Measurements from ENCODE around the gene SLC9A9.

SLC9A9 gene

GRCh38 chr3:143271136-143271535, 577.1 kb downstream of the SLC9A9 start:
- TF ChIP-seq CTCF (conservative IDR thresholded peaks at IDR 0.05; ENCODE audit: low read depth, low read length): no peak
- no peak for DNase-seq (ENCODE audit: low read depth)

GRCh38 chr3:143269741-143270140, 578.5 kb downstream of the SLC9A9 start:
- no peak for TF ChIP-seq CTCF (conservative IDR thresholded peaks at IDR 0.05; ENCODE audit: low read depth, low read length)
- no peak for DNase-seq (ENCODE audit: low read depth)
- H3K4me3 ChIP-seq (ENCODE audit: low read depth, low read length): no peak overlapping the region

More at GRCh38 chr3:143271136-143271535, 577.1 kb downstream of the SLC9A9 start:
- no peak overlapping the region for H3K4me3 ChIP-seq (ENCODE audit: low read depth, low read length)

DNA sequence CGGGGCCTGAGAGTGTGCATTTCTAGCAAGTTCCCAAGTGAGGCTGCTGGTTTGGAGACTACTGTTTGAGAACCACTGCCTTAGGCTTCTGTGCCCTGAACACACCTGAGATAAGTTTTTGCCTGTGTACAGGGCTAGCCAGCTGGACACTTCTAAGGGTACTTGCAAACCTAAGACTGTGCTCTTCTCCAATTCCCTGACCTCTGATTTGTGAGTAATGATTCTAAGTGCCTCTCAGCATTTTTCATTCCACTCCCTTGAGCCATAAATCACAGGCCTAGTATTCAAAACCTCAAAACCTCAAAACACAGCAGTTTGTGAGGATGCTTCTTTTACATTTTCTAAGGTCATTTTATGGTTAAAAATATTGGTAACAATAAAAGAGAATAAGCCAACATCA, 580.3 kb downstream of the SLC9A9 start:
- no peak overlapping the region for H3K4me3 ChIP-seq (ENCODE audit: low read depth, low read length)
- peak; percentile 78 for DNase-seq (ENCODE audit: low read depth)
- TF ChIP-seq CTCF (conservative IDR thresholded peaks at IDR 0.05; ENCODE audit: low read depth, low read length): no peak

GRCh38 chr3:143266927-143267326, 581.3 kb downstream of the SLC9A9 start:
- no peak overlapping the region for H3K4me3 ChIP-seq (ENCODE audit: low read depth, low read length)
- no peak for TF ChIP-seq CTCF (conservative IDR thresholded peaks at IDR 0.05; ENCODE audit: low read depth, low read length)
- no peak for DNase-seq (ENCODE audit: low read depth)

DNA sequence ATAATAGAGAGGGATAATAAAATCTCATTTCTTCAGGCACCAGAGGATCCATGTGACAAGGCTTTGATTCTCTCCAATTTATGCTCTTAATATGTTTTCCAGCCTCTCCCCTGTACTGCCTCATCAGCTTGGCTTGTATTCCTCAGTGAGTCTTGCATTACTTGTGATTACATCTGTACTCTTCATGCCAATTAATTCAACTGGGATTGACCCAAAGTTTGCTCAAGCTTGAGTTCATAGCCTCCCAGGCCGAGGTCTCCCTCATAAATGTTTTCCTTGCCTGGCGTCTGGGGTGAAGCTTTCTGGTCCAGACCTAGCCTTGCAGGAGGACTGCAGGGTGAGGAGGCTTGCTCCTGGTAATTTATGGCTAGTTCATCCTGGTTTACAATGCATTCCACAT, 581.8 kb downstream of the SLC9A9 start:
- H3K4me3 ChIP-seq (ENCODE audit: low read depth, low read length): no peak overlapping the region
- DNase-seq (ENCODE audit: low read depth): peak; percentile 26
- no peak for TF ChIP-seq CTCF (conservative IDR thresholded peaks at IDR 0.05; ENCODE audit: low read depth, low read length)

- no peak for TF ChIP-seq CTCF (conservative IDR thresholded peaks at IDR 0.05; ENCODE audit: low read depth, low read length)
- no peak for DNase-seq (ENCODE audit: low read depth)
- H3K4me3 ChIP-seq (ENCODE audit: low read depth, low read length): no peak overlapping the region
These were observed 582.7 kb downstream of the SLC9A9 start for GRCh38 chr3:143265501-143266070.

DNA sequence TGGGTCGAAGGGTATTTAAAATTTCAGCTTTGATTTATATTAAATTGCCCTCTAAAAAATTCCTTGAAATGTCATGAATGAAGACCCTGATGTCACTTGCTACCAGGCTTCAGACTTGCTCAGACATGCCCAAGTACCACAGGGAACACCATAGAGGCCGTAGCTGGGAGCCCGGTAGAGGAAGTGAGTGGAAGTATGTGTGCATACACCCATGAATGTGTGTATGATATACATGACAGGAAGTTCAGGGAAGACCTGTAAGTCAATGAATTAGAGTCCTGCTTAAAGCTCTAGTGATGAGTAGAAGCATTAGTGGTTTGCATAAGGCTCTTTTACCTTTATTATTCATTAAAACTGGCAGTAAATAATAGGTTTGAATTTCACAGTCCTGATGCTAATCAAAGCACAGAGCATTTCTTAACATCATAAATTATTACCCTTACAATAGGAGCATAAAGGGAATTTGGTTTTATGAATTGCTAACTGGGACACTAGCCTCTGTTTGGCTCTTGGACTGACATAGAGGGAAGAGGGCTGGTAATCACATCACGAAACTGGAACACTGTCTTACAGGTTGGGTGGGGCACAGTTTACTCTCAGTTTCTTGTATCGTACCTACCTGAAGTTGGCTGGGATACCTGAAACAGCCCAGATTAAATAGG, 584.3 kb downstream of the SLC9A9 start:
- TF ChIP-seq CTCF (conservative IDR thresholded peaks at IDR 0.05; ENCODE audit: low read depth, low read length): no peak
- H3K4me3 ChIP-seq (ENCODE audit: low read depth, low read length): no peak overlapping the region
- no peak for DNase-seq (ENCODE audit: low read depth)
